Lung (tissue), 12 donors: Measurements from ENCODE around the gene CXCL17. TPM values are rescaled to one million over a fixed set of nuclear protein-coding genes. Genes with fewer than 3 reads are reported as not detected.
A peak's percentile ranks its signal among the peaks of the same experiment; 100 is the strongest.
"Not testable (repeated sequence)": the region's sequence is repeated elsewhere in the genome, so short reads cannot be mapped to it uniquely, and the experiment has no call there.

ENCODE experiments used
- ATAC-seq: fragments of 200-7000 bp; cut with Tn5 transposase; one replicate; pipeline ENCODE4 v1.9.1; 2020; ENCODE audit warnings: moderate number of reproducible peaks; ENCODE audit not compliant: insufficient read depth, low FRiP score
- DNase-seq, 3 donors: peaks; one replicate each; pipeline ENCODE4 v3.0.0-alpha.2; 2013 to 2017
- H3K27ac ChIP-seq, 2 donors: one replicate each; pipeline ENCODE4 v1.5.1; 2013; ENCODE audit warnings: mild to moderate bottlenecking in 2 of 2, moderate library complexity in 2 of 2, control low read depth in 1 of 2, inconsistent platforms in 1 of 2, low read depth in 1 of 2, low read length in 1 of 2
- H3K27me3 ChIP-seq, 3 donors: one replicate each; pipeline ENCODE4 v1.5.1; 2013; ENCODE audit warnings: low read length in 2 of 3; ENCODE audit not compliant: control insufficient read depth in 3 of 3, insufficient read depth in 3 of 3
- H3K36me3 ChIP-seq, 4 donors: one replicate each; pipeline ENCODE4 v1.5.1; 2013; ENCODE audit warnings: low read length in 4 of 4, mild to moderate bottlenecking in 1 of 4, moderate library complexity in 1 of 4; ENCODE audit not compliant: control insufficient read depth in 4 of 4, insufficient read depth in 4 of 4
- H3K4me1 ChIP-seq, 5 donors: one replicate each; pipeline ENCODE4 v1.5.1; 2013; ENCODE audit warnings: low read length in 5 of 5, mild to moderate bottlenecking in 2 of 5, moderate library complexity in 1 of 5; ENCODE audit not compliant: control insufficient read depth in 5 of 5, insufficient read depth in 5 of 5
- H3K4me3 ChIP-seq: one replicate; pipeline ENCODE4 v1.5.1; 2013; ENCODE audit warnings: mild to moderate bottlenecking, control low read depth, moderate library complexity
- H3K9ac ChIP-seq, 2 donors: one replicate each; pipeline ENCODE4 v1.5.1; 2013; ENCODE audit warnings: low read length in 2 of 2, control low read depth in 1 of 2; ENCODE audit not compliant: insufficient read depth in 1 of 2
- H3K9me3 ChIP-seq, 4 donors: one replicate each; pipeline ENCODE4 v1.5.1; 2013; ENCODE audit warnings: low read length in 3 of 4, mild to moderate bottlenecking in 1 of 4, moderate library complexity in 1 of 4; ENCODE audit not compliant: control insufficient read depth in 4 of 4, insufficient read depth in 3 of 4
- WGBS, 2 donors: extraction: QIAGEN DNeasy Blood & Tissue Kit; methylation state at CpG; one replicate each; pipeline ENCODE4 v1.1.7; 2013; 5-methylcytosine and 5-hydroxymethylcytosine counted together
- polyA plus RNA-seq, 2 donors: library from polyadenylated mRNA; stranded (reverse); fragments of 200-250 nt; gene quantifications; one replicate each; pipeline ENCODE4 v1.2.1, GENCODE V29; 2013
- total RNA-seq, 2 donors: library from RNA; depleted of rRNA in 1 of 2; stranded (reverse); fragments of >200 nt in 1 of 2; gene quantifications; one replicate each; pipeline ENCODE4 v1.2.1, GENCODE V29; 2014 to 2021
- TF ChIP-seq, protein P1 (sequence below): IDR thresholded peaks from 2 replicates; pipeline ENCODE4 v1.5.1; 2012; ENCODE audit warnings: mild to moderate bottlenecking; ENCODE audit errors: control extremely low read depth, extremely low read depth
- donor health status: control.
- donor health status: control.
- donor health status: Bipolar disorder and iron deficiency.
- donor health status: healthy.
- donor health status: DM: yes; HTN: yes; CAD: no.

The CXCL17 gene
- total and polyA plus RNA-seq, 4 donors: 98.9 to 688 (median 221) TPM

DNA sequence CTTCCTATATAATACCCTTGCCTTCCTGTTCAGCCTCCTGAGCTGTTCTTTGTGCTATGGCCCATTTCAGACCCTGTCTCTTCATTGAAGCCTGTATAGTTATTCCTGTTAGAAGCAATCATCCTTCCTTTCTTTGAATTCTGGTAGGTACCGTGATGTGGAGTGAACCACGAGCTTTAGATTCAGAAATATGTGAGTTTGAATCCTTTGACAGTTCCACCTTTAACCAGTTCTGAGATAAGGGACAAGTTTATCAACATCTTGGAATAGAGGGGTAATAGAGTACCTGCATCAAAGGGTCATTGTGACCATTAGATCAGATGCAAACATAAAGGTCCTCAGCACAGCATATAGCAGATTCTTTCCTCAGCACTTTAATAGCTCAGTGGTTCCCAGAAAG, 12.3 kb upstream of the CXCL17 start:
- no peak for DNase-seq
- H3K4me1 ChIP-seq: peaks cover 0 to 10% (median 2%) of the 10 kb centered on the region in 5 donors
- no peaks in the 10 kb centered on the region for H3K27me3 ChIP-seq
- no peak overlapping the region for H3K4me3 ChIP-seq
- TF ChIP-seq, protein P1, sequence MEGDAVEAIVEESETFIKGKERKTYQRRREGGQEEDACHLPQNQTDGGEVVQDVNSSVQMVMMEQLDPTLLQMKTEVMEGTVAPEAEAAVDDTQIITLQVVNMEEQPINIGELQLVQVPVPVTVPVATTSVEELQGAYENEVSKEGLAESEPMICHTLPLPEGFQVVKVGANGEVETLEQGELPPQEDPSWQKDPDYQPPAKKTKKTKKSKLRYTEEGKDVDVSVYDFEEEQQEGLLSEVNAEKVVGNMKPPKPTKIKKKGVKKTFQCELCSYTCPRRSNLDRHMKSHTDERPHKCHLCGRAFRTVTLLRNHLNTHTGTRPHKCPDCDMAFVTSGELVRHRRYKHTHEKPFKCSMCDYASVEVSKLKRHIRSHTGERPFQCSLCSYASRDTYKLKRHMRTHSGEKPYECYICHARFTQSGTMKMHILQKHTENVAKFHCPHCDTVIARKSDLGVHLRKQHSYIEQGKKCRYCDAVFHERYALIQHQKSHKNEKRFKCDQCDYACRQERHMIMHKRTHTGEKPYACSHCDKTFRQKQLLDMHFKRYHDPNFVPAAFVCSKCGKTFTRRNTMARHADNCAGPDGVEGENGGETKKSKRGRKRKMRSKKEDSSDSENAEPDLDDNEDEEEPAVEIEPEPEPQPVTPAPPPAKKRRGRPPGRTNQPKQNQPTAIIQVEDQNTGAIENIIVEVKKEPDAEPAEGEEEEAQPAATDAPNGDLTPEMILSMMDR: no peak
- no peak overlapping the region for H3K27ac ChIP-seq
- no peaks in the 10 kb centered on the region for H3K36me3 ChIP-seq
- WGBS, 2 donors: 81 to 91% methylated on average over 2 of the region's 2 CpGs
- ATAC-seq: no peak
- H3K9ac ChIP-seq: no peak overlapping the region
- no peaks in the 10 kb centered on the region for H3K9me3 ChIP-seq

DNA sequence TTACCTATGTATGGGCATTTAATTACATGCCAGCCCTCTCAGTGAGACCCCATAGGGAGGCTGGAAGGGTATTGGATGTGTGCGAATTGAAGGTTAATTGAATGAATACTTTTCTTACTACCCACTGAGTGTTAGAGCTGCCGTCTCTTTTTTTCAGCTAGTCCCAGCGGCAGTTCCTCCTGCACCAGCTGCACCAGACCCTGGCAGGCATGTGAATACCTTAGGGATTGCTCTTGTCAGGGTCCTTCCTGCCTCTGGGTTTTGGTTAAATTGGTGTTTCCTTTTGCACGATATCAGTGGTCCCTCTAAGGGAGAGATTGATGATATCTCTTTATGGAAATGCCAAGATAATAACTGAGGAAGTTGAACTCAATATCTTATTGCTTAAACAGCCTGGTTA, 9.8 kb upstream of the CXCL17 start:
- Histone ChIP-seq H3K4me3 (no peak overlapping the region), H3K9me3 (no peaks in the 10 kb centered on the region), H3K36me3 (no peaks in the 10 kb centered on the region), H3K9ac (no peak overlapping the region), H3K4me1 (peaks cover 0 to 10% (median 3%) of the 10 kb centered on the region in 5 donors), H3K27ac (no peak overlapping the region), H3K27me3 (no peaks in the 10 kb centered on the region)
- DNase-seq (no peak), ATAC-seq (no peak)
- 28 to 39% methylated on average over 4 of the region's 4 CpGs for WGBS, 2 donors
- TF ChIP-seq, protein P1: no peak

DNA sequence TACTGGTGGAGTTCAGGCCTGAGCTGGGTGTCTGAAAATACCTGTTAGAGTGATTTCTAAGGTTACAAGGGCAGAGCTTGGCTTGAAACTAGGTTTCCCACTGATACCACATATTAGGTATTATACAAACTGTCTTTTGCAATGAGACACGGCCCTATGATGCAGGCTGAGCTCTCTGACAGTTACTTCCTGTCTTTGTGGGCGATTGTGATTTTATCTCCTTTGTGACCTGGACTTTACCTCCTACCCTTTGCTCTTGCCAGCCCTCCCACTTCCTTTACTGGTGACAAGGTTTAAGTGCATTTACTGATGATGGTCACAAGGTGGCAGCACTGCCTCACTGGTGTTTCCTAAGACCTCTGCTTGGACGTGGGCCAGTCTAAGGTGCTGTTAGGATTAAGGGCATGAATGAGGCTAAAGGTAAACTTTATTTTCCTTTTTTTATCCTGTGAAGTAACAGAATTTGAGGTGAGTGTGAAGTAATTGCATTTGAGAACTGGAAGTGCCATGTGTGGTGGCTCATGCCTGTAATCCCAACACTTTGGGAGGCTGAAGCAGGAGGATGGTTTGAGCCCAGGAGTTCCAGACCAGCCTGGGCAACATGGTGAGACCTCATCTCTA, 7.7 kb upstream of the CXCL17 start:
- H3K4me3 ChIP-seq: no peak overlapping the region
- 0 to 1% methylated on average over 3 of the region's 3 CpGs for WGBS, 2 donors
- H3K4me1 ChIP-seq: peaks cover 0 to 5% (median 2%) of the 10 kb centered on the region in 5 donors
- no peaks in the 10 kb centered on the region for H3K36me3 ChIP-seq
- TF ChIP-seq, protein P1: peak; percentile 93
- no peaks in the 10 kb centered on the region for H3K9me3 ChIP-seq
- ATAC-seq: peak; percentile 75
- no peak overlapping the region for H3K9ac ChIP-seq
- no peaks in the 10 kb centered on the region for H3K27me3 ChIP-seq
- DNase-seq: peak; percentile 68 to 88 (median 72)
- no peak overlapping the region for H3K27ac ChIP-seq

DNA sequence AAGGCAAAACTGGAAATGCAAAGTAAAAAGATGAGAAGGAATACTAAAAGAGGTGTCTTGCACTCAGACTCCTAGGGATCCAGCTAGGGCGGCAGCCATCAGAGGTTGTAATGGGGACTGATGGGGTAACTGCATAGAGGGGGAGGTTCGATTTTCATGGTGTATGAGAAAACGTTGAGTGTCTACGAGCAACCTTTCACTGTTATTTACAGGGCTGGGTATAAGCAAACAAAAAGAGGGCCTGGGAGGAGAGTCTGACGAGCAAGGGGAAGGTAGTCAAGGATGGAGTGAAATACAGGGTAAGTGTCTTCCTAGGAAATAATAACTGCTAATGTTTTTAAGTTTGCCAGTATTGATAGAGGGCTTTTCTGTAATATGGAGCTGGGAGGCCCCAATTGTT, 5.6 kb upstream of the CXCL17 start:
- peaks cover 0 to 16% (median 3%) of the 10 kb centered on the region in 5 donors for H3K4me1 ChIP-seq
- H3K36me3 ChIP-seq, ATAC-seq, H3K9me3 ChIP-seq, H3K27me3 ChIP-seq, H3K9ac ChIP-seq, H3K27ac ChIP-seq, H3K4me3 ChIP-seq, DNase-seq: not testable (repeated sequence)
- WGBS, 2 donors: 72 to 86% methylated on average over 5 of the region's 5 CpGs
